Adrenal gland (tissue), 5 donors: ENCODE results near the gene MAP2K7.

Experiments
- POLR2A ChIP-seq, 2 donors: fragments of 450-650 bp; IDR thresholded peaks; one replicate each; pipeline ENCODE4 v1.6.1; 2017; ENCODE audit warnings: antibody characterized with exemption in 2 of 2, mild to moderate bottlenecking in 2 of 2, moderate library complexity in 1 of 2
- TF ChIP-seq, protein P1 (sequence below), 6 experiments: fragments of 450-650 bp in 4 of 6; fragments of 200-600 bp in 2 of 6; sonication (generic) in 1 of 6; IDR thresholded peaks; 1 replicate in 5 of 6; 2 replicates in 1 of 6; pipeline versions ENCODE4 v1.5.1 to v1.8.0; 2016 to 2021; ENCODE audit warnings: antibody characterized with exemption in 6 of 6, mild to moderate bottlenecking in 2 of 6, moderate library complexity in 1 of 6
- donor health status: DM: no; HTN: no; CAD: no.

DNA sequence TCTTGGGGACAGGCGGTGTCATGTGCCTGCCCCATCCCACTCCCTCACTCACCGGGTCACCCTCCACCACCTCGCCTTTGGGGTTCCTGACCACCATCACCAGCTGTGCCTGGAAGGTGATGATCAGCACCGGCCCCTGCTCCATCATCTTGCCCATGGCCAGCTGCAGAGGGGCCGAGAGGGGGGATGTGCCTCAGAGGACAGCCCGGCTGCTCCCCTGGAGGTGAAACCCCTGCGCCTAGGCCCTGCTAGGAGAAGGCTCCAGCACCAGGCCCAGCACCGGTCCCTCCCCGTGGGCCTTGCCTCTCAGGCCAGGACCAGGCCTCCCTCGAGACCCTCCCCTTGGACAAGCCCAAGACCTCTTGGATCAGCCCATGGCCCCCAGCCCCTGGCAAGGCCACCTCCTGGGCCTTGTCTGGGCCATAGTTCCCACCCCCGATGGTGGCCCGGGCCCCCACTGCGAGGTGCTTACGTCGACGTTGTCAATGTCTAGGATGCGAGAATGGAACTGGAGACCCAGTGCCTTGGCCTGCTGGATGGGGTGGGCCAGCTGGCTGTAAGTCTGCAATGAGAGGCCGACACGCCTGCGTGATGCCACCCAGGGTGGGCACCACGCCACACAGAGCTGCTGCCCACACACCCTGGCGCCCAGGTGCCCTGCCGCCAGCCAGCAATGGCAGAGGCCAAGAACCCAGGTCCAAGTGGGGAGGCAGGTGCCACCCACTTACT lies 24.1 kb downstream of the MAP2K7 start:
- TF ChIP-seq, protein P1, sequence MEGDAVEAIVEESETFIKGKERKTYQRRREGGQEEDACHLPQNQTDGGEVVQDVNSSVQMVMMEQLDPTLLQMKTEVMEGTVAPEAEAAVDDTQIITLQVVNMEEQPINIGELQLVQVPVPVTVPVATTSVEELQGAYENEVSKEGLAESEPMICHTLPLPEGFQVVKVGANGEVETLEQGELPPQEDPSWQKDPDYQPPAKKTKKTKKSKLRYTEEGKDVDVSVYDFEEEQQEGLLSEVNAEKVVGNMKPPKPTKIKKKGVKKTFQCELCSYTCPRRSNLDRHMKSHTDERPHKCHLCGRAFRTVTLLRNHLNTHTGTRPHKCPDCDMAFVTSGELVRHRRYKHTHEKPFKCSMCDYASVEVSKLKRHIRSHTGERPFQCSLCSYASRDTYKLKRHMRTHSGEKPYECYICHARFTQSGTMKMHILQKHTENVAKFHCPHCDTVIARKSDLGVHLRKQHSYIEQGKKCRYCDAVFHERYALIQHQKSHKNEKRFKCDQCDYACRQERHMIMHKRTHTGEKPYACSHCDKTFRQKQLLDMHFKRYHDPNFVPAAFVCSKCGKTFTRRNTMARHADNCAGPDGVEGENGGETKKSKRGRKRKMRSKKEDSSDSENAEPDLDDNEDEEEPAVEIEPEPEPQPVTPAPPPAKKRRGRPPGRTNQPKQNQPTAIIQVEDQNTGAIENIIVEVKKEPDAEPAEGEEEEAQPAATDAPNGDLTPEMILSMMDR (IDR thresholded peaks at IDR 0.05) = no peak
- no peak for TF ChIP-seq POLR2A (IDR thresholded peaks at IDR 0.05)
